ENCODE measurements around the gene ATL3. TPM values are rescaled to one million over a fixed set of nuclear protein-coding genes. Genes with fewer than 3 reads are reported as not detected.

ATL3 gene
- total RNA-seq, 3 donors from 2014 or later (not counting 1 experiment from before 2014, with no cell fraction given) = 35.7 to 46.8 (median 41.6) TPM

DNA sequence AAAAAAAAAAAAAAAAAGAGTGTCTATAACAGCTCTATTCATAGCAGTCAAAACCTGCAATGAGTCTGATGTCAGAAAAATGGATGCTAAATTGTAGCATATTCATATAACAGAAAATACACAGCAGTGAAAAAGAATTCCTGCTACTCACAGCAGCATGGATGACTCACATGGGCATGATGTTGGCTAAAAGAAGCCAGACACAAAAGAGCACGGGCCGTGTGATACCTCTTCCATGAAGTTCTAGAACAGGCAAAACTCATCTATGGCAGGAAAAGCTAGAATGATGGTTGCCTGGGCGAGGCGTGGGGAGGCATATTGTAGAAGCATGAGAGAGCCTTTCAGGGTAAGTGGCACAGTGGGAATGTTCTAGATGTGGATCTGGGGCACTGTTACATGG, 75.9 kb downstream of the ATL3 start:
- Histone ChIP-seq H3K27ac (ENCODE audit: low read length) (no peak overlapping the region), H3K27me3 (ENCODE audit: control insufficient read depth, insufficient read depth, low read length) (no peaks in the 10 kb centered on the region), H3K9me3 (ENCODE audit: control insufficient read depth, insufficient read depth, low read length) (no peaks in the 10 kb centered on the region), H3K36me3 (ENCODE audit: control insufficient read depth, insufficient read depth, low read length) (peaks cover 7% of the 10 kb centered on the region), H3K4me3 (ENCODE audit: low read length) (no peak overlapping the region), H3K4me1 (ENCODE audit: control insufficient read depth, insufficient read depth, low read length) (no peaks in the 10 kb centered on the region)
- DNase-seq = no peak
- WGBS (ENCODE audit: insufficient coverage) = 96% methylated on average over 4 of the region's 4 CpGs
- Mint-ChIP-seq H3K36me3 (no peaks in the 10 kb centered on the region), H3K4me1 (peaks cover 22 to 26% of the 10 kb centered on the region in 2 donors), H3K27me3 (ENCODE audit: low read depth in 2 of 2) (no peaks in the 10 kb centered on the region), H3K9me3 (no peaks in the 10 kb centered on the region), H3K4me3 (no peak overlapping the region), H3K27ac (no peak overlapping the region)
- TF ChIP-seq CTCF (IDR thresholded peaks at IDR 0.05) = no peak
- ATAC-seq = no peak
- intact Hi-C loops (cut with micrococcal nuclease) = no loop called here

- H3K4me3 ChIP-seq (ENCODE audit: low read length) = no peak overlapping the region
- peak in 1 of 2 donors; percentile 18 for DNase-seq
- Mint-ChIP-seq H3K27ac (peak overlapping the region in 1 of 2 donors; percentile 58), H3K36me3 (peaks cover 11% of the 10 kb centered on the region), H3K4me3 (no peak overlapping the region), H3K9me3 (no peaks in the 10 kb centered on the region), H3K27me3 (ENCODE audit: low read depth in 2 of 2) (no peaks in the 10 kb centered on the region), H3K4me1 (peaks cover 13 to 14% of the 10 kb centered on the region in 2 donors)
- peaks cover 15% of the 10 kb centered on the region for H3K36me3 ChIP-seq (ENCODE audit: control insufficient read depth, insufficient read depth, low read length)
- H3K9me3 ChIP-seq (ENCODE audit: control insufficient read depth, insufficient read depth, low read length) = no peaks in the 10 kb centered on the region
- peak in 1 of 3 donors; percentile 43 for ATAC-seq
- no peaks in the 10 kb centered on the region for H3K4me1 ChIP-seq (ENCODE audit: control insufficient read depth, insufficient read depth, low read length)
- intact Hi-C loops (cut with micrococcal nuclease) = no loop called here
- no peak overlapping the region for H3K27ac ChIP-seq (ENCODE audit: low read length)
- 84% methylated on average over 3 of the region's 4 CpGs for WGBS (ENCODE audit: insufficient coverage)
- no peak for TF ChIP-seq CTCF (IDR thresholded peaks at IDR 0.05)
- H3K27me3 ChIP-seq (ENCODE audit: control insufficient read depth, insufficient read depth, low read length) = no peaks in the 10 kb centered on the region
These were observed 78.2 kb downstream of the ATL3 start for GRCh38 chr11:63592975-63593395.

DNA sequence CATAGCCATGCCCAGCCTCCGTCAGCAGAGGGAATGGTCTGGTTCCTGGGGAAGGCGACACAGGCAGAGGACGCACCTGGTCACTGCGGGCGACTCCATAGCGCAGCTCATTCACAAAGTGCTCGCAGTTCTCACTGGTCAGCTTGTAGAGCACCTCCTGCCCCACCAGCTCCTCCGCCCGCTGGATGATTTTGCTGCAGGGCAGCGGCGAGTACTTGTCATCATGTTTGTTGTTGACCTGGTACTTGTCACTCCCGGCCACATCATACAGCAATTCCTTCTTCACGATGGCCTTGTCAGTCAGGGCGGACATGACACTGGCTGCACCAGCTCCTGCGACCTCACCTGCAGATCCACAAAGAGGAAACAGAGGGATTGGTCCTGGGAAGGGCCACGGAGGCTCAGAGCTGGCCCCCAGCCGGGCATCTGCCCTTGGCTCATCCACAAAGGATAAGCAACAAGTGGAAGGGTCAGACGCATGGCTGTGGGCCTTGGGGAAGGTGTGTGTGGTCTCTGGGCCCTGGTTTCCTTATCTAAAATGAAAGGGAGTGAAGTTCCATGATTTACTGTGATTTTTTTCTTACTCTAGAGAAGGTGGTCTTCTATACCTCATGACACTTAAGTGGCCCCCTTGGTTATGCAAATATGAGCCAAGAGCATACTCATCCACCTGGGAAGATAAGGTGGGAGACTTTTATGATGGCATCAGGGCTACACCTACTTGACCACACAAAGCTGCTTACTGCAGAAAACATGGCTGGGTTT, 81.0 kb downstream of the ATL3 start:
- intact Hi-C loops (cut with micrococcal nuclease) = no loop called here
- no peak for ATAC-seq
- Mint-ChIP-seq H3K27ac (peak overlapping the region in 1 of 2 donors; percentile 41), H3K36me3 (peaks cover 18% of the 10 kb centered on the region), H3K4me3 (no peak overlapping the region), H3K9me3 (no peaks in the 10 kb centered on the region), H3K4me1 (peaks cover 14 to 16% of the 10 kb centered on the region in 2 donors), H3K27me3 (ENCODE audit: low read depth in 2 of 2) (no peaks in the 10 kb centered on the region)
- DNase-seq = no peak
- Histone ChIP-seq H3K4me3 (ENCODE audit: low read length) (no peak overlapping the region), H3K27ac (ENCODE audit: low read length) (no peak overlapping the region), H3K36me3 (ENCODE audit: control insufficient read depth, insufficient read depth, low read length) (peaks cover 23% of the 10 kb centered on the region), H3K9me3 (ENCODE audit: control insufficient read depth, insufficient read depth, low read length) (no peaks in the 10 kb centered on the region), H3K4me1 (ENCODE audit: control insufficient read depth, insufficient read depth, low read length) (no peaks in the 10 kb centered on the region), H3K27me3 (ENCODE audit: control insufficient read depth, insufficient read depth, low read length) (no peaks in the 10 kb centered on the region)
- WGBS (ENCODE audit: insufficient coverage) = 94% methylated on average over 18 of the region's 18 CpGs
- no peak for TF ChIP-seq CTCF (IDR thresholded peaks at IDR 0.05)

Data from natural killer cell (primary cell).